K562 (cell line): ENCODE measurements around the gene UBASH3A. TPM values are rescaled to one million over a fixed set of nuclear protein-coding genes. Genes with fewer than 3 reads are reported as not detected.

ENCODE experiments used
- ARID1B ChIP-seq: fragments of 450-650 bp; IDR thresholded peaks from 2 replicates; pipeline ENCODE4 v1.6.1; 2016; ENCODE audit warnings: antibody characterized with exemption, mild to moderate bottlenecking, inconsistent platforms
- CHD1 ChIP-seq: fragments of 200-600 bp; sonication (generic); IDR thresholded peaks from one replicate; pipeline ENCODE4 v1.6.1; 2012; ENCODE audit warnings: mild to moderate bottlenecking, moderate library complexity, low read length, inconsistent platforms
- ELK3 ChIP-seq: fragments of 450-650 bp; formaldehyde crosslinking; IDR thresholded peaks from 2 replicates; pipeline ENCODE4 v1.4.0; 2020; ENCODE audit warnings: mild to moderate bottlenecking
- MTA2 ChIP-seq: fragments of 450-650 bp; IDR thresholded peaks from 2 replicates; pipeline ENCODE4 v1.6.1; 2016; ENCODE audit warnings: low read depth
- PRDM10 ChIP-seq: fragments of 450-650 bp; IDR thresholded peaks from 2 replicates; pipeline ENCODE4 v1.6.1; 2018; ENCODE audit not compliant: partially characterized antibody
- SRSF3 ChIP-seq: fragments of 200-400 bp; formaldehyde crosslinking; IDR thresholded peaks from 2 replicates; pipeline ENCODE4 v1.6.1; 2016; ENCODE audit warnings: mild to moderate bottlenecking, low read length, moderate library complexity; ENCODE audit not compliant: insufficient read depth
- XRCC4 ChIP-seq: IDR thresholded peaks from one replicate; pipeline ENCODE4 v1.6.1; 2011; ENCODE audit not compliant: insufficient read depth, insufficient read length; ENCODE audit errors: extremely low read depth
- ZBTB34 ChIP-seq: fragments of 250-450 bp; sonication (Bioruptor Pico); IDR thresholded peaks from 2 replicates; pipeline ENCODE4 v1.8.0; 2021; ENCODE audit warnings: mild to moderate bottlenecking, moderate library complexity
- ZNF311 ChIP-seq: fragments of 250-450 bp; sonication (Bioruptor Pico); IDR thresholded peaks from 2 replicates; pipeline ENCODE4 v1.4.0; 2020; ENCODE audit warnings: mild to moderate bottlenecking, moderate library complexity
- ZNF316 ChIP-seq: fragments of 450-650 bp; IDR thresholded peaks from 2 replicates; pipeline ENCODE4 v1.6.1; 2016
- ZNF347 ChIP-seq: fragments of 450-650 bp; formaldehyde crosslinking; IDR thresholded peaks from 2 replicates; pipeline ENCODE4 v1.4.0; 2020; ENCODE audit warnings: low read depth, mild to moderate bottlenecking, moderate library complexity
- ZNF57 ChIP-seq: fragments of 450-650 bp; formaldehyde crosslinking; IDR thresholded peaks from 2 replicates; pipeline ENCODE4 v1.4.0; 2020; ENCODE audit warnings: mild to moderate bottlenecking, moderate library complexity
- ZNF785 ChIP-seq: fragments of 250-450 bp; sonication (Bioruptor Pico); IDR thresholded peaks from 2 replicates; pipeline ENCODE4 v1.4.0; 2020; ENCODE audit warnings: mild to moderate bottlenecking
- polyA plus RNA-seq, 8 experiments: library from polyadenylated mRNA; depleted of rRNA in 4 of 8; stranded (reverse) in 5 of 8; unstranded in 3 of 8; fragments of >200 nt; fragmentation: Nextera tagmentation in 2 of 8; fragmentation: Illumina TruSeq in 1 of 8; extraction: Ambion mirVana in 2 of 8; extraction: Trizol in 1 of 8; gene quantifications; 2 replicates each; pipeline versions ENCODE4 v1.2.1 to v1.2.3, GENCODE V29; 2011 to 2014; ENCODE audit warnings: inconsistent platforms in 1 of 8, missing spikeins in 1 of 8
- total RNA-seq, 7 experiments: library from RNA; depleted of rRNA in 6 of 7; stranded (reverse); fragments of >200 nt in 6 of 7; fragmentation: Illumina TruSeq in 2 of 7; extraction: Trizol in 2 of 7; gene quantifications; 2 replicates each; pipeline versions ENCODE4 v1.2.1 to v1.2.3, GENCODE V29; 2011 to 2021; ENCODE audit warnings: low replicate concordance in 1 of 7
- TF ChIP-seq, protein P1 (sequence below): fragments of 250-450 bp; sonication (Bioruptor Pico); IDR thresholded peaks from 2 replicates; pipeline ENCODE4 v1.4.0; 2020
- TF ChIP-seq, protein P2 (sequence below): fragments of 450-650 bp; IDR thresholded peaks from one replicate; pipeline ENCODE4 v1.6.1; 2018; ENCODE audit warnings: mild to moderate bottlenecking, moderate library complexity; ENCODE audit not compliant: partially characterized antibody

The UBASH3A gene
- total and polyA plus RNA-seq, 9 of the 15 experiments (the other 6 are each of a cell fraction or from before 2014, with no cell fraction given) = 0.23 to 1.8 (median 1.1) TPM

DNA sequence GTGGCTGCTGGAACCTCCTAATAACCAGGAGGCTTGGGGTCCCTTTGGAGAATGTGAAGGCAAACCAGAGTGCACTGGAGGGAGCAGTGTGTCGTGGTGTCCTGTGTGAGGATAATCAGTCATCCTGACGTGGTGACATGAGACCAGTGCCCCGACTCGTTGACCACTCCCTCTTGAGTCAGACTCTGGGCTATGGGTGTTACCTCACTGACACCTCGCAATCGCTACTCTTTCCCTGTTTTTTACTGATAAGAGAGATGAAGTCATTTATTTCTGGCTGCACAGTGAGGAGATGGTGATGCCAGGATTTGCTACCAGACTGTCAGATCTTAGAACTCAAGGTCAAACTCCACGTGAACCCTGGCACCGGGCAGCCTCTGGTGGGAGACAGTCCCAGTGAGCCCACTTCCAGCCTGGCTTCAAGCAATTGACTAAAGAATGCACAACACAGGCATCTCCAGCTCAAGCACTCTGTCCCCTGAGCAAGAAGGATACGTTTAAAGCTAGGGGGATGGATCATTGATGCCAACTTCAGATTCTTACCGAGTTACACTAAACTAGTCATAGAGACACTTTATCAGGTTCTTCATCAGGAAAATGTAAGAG, 30.3 kb downstream of the UBASH3A start (continued):
- TF ChIP-seq, protein P1, sequence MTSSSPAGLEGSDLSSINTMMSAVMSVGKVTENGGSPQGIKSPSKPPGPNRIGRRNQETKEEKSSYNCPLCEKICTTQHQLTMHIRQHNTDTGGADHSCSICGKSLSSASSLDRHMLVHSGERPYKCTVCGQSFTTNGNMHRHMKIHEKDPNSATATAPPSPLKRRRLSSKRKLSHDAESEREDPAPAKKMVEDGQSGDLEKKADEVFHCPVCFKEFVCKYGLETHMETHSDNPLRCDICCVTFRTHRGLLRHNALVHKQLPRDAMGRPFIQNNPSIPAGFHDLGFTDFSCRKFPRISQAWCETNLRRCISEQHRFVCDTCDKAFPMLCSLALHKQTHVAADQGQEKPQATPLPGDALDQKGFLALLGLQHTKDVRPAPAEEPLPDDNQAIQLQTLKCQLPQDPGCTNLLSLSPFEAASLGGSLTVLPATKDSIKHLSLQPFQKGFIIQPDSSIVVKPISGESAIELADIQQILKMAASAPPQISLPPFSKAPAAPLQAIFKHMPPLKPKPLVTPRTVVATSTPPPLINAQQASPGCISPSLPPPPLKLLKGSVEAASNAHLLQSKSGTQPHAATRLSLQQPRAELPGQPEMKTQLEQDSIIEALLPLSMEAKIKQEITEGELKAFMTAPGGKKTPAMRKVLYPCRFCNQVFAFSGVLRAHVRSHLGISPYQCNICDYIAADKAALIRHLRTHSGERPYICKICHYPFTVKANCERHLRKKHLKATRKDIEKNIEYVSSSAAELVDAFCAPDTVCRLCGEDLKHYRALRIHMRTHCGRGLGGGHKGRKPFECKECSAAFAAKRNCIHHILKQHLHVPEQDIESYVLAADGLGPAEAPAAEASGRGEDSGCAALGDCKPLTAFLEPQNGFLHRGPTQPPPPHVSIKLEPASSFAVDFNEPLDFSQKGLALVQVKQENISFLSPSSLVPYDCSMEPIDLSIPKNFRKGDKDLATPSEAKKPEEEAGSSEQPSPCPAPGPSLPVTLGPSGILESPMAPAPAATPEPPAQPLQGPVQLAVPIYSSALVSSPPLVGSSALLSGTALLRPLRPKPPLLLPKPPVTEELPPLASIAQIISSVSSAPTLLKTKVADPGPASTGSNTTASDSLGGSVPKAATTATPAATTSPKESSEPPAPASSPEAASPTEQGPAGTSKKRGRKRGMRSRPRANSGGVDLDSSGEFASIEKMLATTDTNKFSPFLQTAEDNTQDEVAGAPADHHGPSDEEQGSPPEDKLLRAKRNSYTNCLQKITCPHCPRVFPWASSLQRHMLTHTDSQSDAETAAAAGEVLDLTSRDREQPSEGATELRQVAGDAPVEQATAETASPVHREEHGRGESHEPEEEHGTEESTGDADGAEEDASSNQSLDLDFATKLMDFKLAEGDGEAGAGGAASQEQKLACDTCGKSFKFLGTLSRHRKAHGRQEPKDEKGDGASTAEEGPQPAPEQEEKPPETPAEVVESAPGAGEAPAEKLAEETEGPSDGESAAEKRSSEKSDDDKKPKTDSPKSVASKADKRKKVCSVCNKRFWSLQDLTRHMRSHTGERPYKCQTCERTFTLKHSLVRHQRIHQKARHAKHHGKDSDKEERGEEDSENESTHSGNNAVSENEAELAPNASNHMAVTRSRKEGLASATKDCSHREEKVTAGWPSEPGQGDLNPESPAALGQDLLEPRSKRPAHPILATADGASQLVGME (CRISPR knock-in tag) = no peak
- no peak for TF ChIP-seq SRSF3
- no peak for TF ChIP-seq ZBTB34 (CRISPR knock-in tag)
- TF ChIP-seq ARID1B = peak; percentile 94
- no peak for TF ChIP-seq ZNF347 (CRISPR knock-in tag)
- TF ChIP-seq ELK3 (CRISPR knock-in tag) = no peak
- no peak for TF ChIP-seq ZNF311 (CRISPR knock-in tag)
- peak; percentile 62 for TF ChIP-seq MTA2
- TF ChIP-seq ZNF57 (CRISPR knock-in tag) = no peak
- no peak for TF ChIP-seq XRCC4
- TF ChIP-seq PRDM10 = no peak
- TF ChIP-seq, protein P2, sequence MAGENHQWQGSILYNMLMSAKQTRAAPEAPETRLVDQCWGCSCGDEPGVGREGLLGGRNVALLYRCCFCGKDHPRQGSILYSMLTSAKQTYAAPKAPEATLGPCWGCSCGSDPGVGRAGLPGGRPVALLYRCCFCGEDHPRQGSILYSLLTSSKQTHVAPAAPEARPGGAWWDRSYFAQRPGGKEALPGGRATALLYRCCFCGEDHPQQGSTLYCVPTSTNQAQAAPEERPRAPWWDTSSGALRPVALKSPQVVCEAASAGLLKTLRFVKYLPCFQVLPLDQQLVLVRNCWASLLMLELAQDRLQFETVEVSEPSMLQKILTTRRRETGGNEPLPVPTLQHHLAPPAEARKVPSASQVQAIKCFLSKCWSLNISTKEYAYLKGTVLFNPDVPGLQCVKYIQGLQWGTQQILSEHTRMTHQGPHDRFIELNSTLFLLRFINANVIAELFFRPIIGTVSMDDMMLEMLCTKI = no peak
- no peak for TF ChIP-seq ZNF785 (CRISPR knock-in tag)
- TF ChIP-seq CHD1 = no peak
- no peak for TF ChIP-seq ZNF316
